GM10266 (cell line): ENCODE data around the gene MAN1B1.

Experiments
- DNase-seq: peaks from one replicate; pipeline ENCODE4 v3.0.0; 2012; ENCODE audit errors: extremely low spot score
- CTCF ChIP-seq: IDR thresholded peaks from 2 replicates; pipeline ENCODE4 v1.5.1; 2012; ENCODE audit warnings: mild to moderate bottlenecking, low read depth; ENCODE audit not compliant: control insufficient read depth, insufficient read depth; ENCODE audit errors: missing control alignments

The MAN1B1 gene

GRCh38 chr9:137084526-137084925 is 2.3 kb upstream of the MAN1B1 start:
- no peak for DNase-seq
- no peak for TF ChIP-seq CTCF

- no peak for TF ChIP-seq CTCF
- DNase-seq = no peak
Observed at GRCh38 chr9:137085920-137086530, 760 bp upstream of the MAN1B1 start.

GRCh38 chr9:137087409-137087925 is 682 bp downstream of the MAN1B1 start:
- TF ChIP-seq CTCF = no peak
- DNase-seq = peak; percentile 38

- DNase-seq = no peak
- no peak for TF ChIP-seq CTCF
Observed at GRCh38 chr9:137088121-137088520, 1.3 kb downstream of the MAN1B1 start.

- no peak for DNase-seq
- no peak for TF ChIP-seq CTCF
Observed at GRCh38 chr9:137089232-137089947, 2.6 kb downstream of the MAN1B1 start.

- peak; percentile 71 for DNase-seq
- TF ChIP-seq CTCF = peak; percentile 74
Observed at GRCh38 chr9:137095664-137096517, 9.1 kb downstream of the MAN1B1 start.
